Measurements from ENCODE around the gene RPRD1B.
"Not testable (repeated sequence)": the region's sequence is repeated elsewhere in the genome, so short reads cannot be mapped to it uniquely, and the experiment has no call there.

RPRD1B gene

GRCh38 chr20:38009416-38009815 lies 24.1 kb upstream of the RPRD1B start:
- H3K27me3 Mint-ChIP-seq; H3K4me3 Mint-ChIP-seq; ATAC-seq (replicated peaks); H3K4me1 Mint-ChIP-seq (ENCODE audit: low read depth in 2 of 2); H3K9me3 Mint-ChIP-seq; DNase-seq: not testable (repeated sequence)
- Mint-ChIP-seq H3K27ac (peak overlapping the region in 1 of 2 donors; percentile 10), H3K36me3 (ENCODE audit: insufficient read depth) (peaks cover 22% of the 10 kb centered on the region)

- H3K4me1 Mint-ChIP-seq (ENCODE audit: low read depth in 2 of 2): peaks cover 4 to 12% of the 10 kb centered on the region in 2 donors
- DNase-seq (no peak), ATAC-seq (replicated peaks) (no peak)
- H3K27me3 Mint-ChIP-seq: no peaks in the 10 kb centered on the region
- H3K4me3 Mint-ChIP-seq: no peak overlapping the region
- no peak overlapping the region for H3K27ac Mint-ChIP-seq
- peaks cover 33% of the 10 kb centered on the region for H3K36me3 Mint-ChIP-seq (ENCODE audit: insufficient read depth)
- H3K9me3 Mint-ChIP-seq: no peaks in the 10 kb centered on the region
Measured at GRCh38 chr20:38011696-38012095, 21.9 kb upstream of the RPRD1B start.

GRCh38 chr20:38012332-38012731 lies 21.2 kb upstream of the RPRD1B start:
- H3K27me3 Mint-ChIP-seq: no peaks in the 10 kb centered on the region
- ATAC-seq (replicated peaks) (no peak), DNase-seq (no peak)
- H3K36me3 Mint-ChIP-seq (ENCODE audit: insufficient read depth): peaks cover 38% of the 10 kb centered on the region
- H3K27ac Mint-ChIP-seq: no peak overlapping the region
- H3K4me3 Mint-ChIP-seq: no peak overlapping the region
- H3K9me3 Mint-ChIP-seq: no peaks in the 10 kb centered on the region
- peaks cover 7 to 16% of the 10 kb centered on the region in 2 donors for H3K4me1 Mint-ChIP-seq (ENCODE audit: low read depth in 2 of 2)

- peak overlapping the region in 1 of 2 donors; percentile 66 for H3K27ac Mint-ChIP-seq
- H3K9me3 Mint-ChIP-seq: peaks cover 0 to 6% of the 10 kb centered on the region in 2 donors
- peaks cover 52% of the 10 kb centered on the region for H3K36me3 Mint-ChIP-seq (ENCODE audit: insufficient read depth)
- no peaks in the 10 kb centered on the region for H3K27me3 Mint-ChIP-seq
- no peak overlapping the region for H3K4me3 Mint-ChIP-seq
- DNase-seq (no peak), ATAC-seq (replicated peaks) (no peak)
- H3K4me1 Mint-ChIP-seq (ENCODE audit: low read depth in 2 of 2): peaks cover 7 to 16% of the 10 kb centered on the region in 2 donors
Measured at GRCh38 chr20:38013887-38014286, 19.7 kb upstream of the RPRD1B start.

- H3K9me3 Mint-ChIP-seq: peaks cover 0 to 6% of the 10 kb centered on the region in 2 donors
- peaks cover 40% of the 10 kb centered on the region for H3K36me3 Mint-ChIP-seq (ENCODE audit: insufficient read depth)
- DNase-seq: no peak
- peaks cover 16 to 34% of the 10 kb centered on the region in 2 donors for H3K4me1 Mint-ChIP-seq (ENCODE audit: low read depth in 2 of 2)
- H3K27me3 Mint-ChIP-seq: no peaks in the 10 kb centered on the region
- H3K27ac Mint-ChIP-seq: no peak overlapping the region
- ATAC-seq (replicated peaks): no peak
- no peak overlapping the region for H3K4me3 Mint-ChIP-seq
Measured at GRCh38 chr20:38017959-38018358, 15.6 kb upstream of the RPRD1B start.

GRCh38 chr20:38018385-38018784 lies 15.2 kb upstream of the RPRD1B start:
- peaks cover 0 to 6% of the 10 kb centered on the region in 2 donors for H3K9me3 Mint-ChIP-seq
- peaks cover 39% of the 10 kb centered on the region for H3K36me3 Mint-ChIP-seq (ENCODE audit: insufficient read depth)
- H3K4me1 Mint-ChIP-seq (ENCODE audit: low read depth in 2 of 2): peaks cover 17 to 34% of the 10 kb centered on the region in 2 donors
- DNase-seq: no peak
- ATAC-seq (replicated peaks): no peak
- H3K27ac Mint-ChIP-seq: no peak overlapping the region
- H3K4me3 Mint-ChIP-seq: no peak overlapping the region
- H3K27me3 Mint-ChIP-seq: no peaks in the 10 kb centered on the region

GRCh38 chr20:38021087-38021772 lies 12.3 kb upstream of the RPRD1B start:
- peak overlapping the region in 1 of 2 donors; percentile 1 for H3K27ac Mint-ChIP-seq
- no peaks in the 10 kb centered on the region for H3K27me3 Mint-ChIP-seq
- peaks cover 22 to 28% of the 10 kb centered on the region in 2 donors for H3K4me1 Mint-ChIP-seq (ENCODE audit: low read depth in 2 of 2)
- peaks cover 0 to 6% of the 10 kb centered on the region in 2 donors for H3K9me3 Mint-ChIP-seq
- DNase-seq (no peak), ATAC-seq (replicated peaks) (no peak)
- H3K4me3 Mint-ChIP-seq: no peak overlapping the region
- peaks cover 23% of the 10 kb centered on the region for H3K36me3 Mint-ChIP-seq (ENCODE audit: insufficient read depth)

GRCh38 chr20:38023181-38024001 lies 10.2 kb upstream of the RPRD1B start:
- Mint-ChIP-seq H3K27me3 (no peaks in the 10 kb centered on the region), H3K27ac (no peak overlapping the region), H3K9me3 (peaks cover 0 to 2% of the 10 kb centered on the region in 2 donors), H3K4me1 (ENCODE audit: low read depth in 2 of 2) (peaks cover 19 to 24% of the 10 kb centered on the region in 2 donors), H3K4me3 (no peak overlapping the region), H3K36me3 (ENCODE audit: insufficient read depth) (peaks cover 8% of the 10 kb centered on the region)
- DNase-seq (no peak), ATAC-seq (replicated peaks) (no peak)

- no peak for DNase-seq
- no peaks in the 10 kb centered on the region for H3K36me3 Mint-ChIP-seq (ENCODE audit: insufficient read depth)
- no peak for ATAC-seq (replicated peaks)
- no peak overlapping the region for H3K27ac Mint-ChIP-seq
- H3K4me1 Mint-ChIP-seq (ENCODE audit: low read depth in 2 of 2): peaks cover 24 to 33% of the 10 kb centered on the region in 2 donors
- no peaks in the 10 kb centered on the region for H3K9me3 Mint-ChIP-seq
- H3K4me3 Mint-ChIP-seq: no peak overlapping the region
- no peaks in the 10 kb centered on the region for H3K27me3 Mint-ChIP-seq
Measured at GRCh38 chr20:38024496-38024895, 9.1 kb upstream of the RPRD1B start.

GRCh38 chr20:38029453-38029852 lies 4.1 kb upstream of the RPRD1B start:
- Mint-ChIP-seq H3K27me3 (no peaks in the 10 kb centered on the region), H3K36me3 (ENCODE audit: insufficient read depth) (peaks cover 12% of the 10 kb centered on the region), H3K4me1 (ENCODE audit: low read depth in 2 of 2) (peaks cover 33 to 39% of the 10 kb centered on the region in 2 donors), H3K4me3 (no peak overlapping the region), H3K9me3 (no peaks in the 10 kb centered on the region), H3K27ac (peak overlapping the region in 1 of 2 donors; percentile 57)
- ATAC-seq (replicated peaks) (no peak), DNase-seq (no peak)

- Mint-ChIP-seq H3K4me1 (ENCODE audit: low read depth in 2 of 2) (peaks cover 41 to 50% of the 10 kb centered on the region in 2 donors), H3K4me3 (peak overlapping the region; percentile 93 to 97), H3K36me3 (ENCODE audit: insufficient read depth) (peaks cover 20% of the 10 kb centered on the region), H3K27me3 (no peaks in the 10 kb centered on the region), H3K9me3 (no peaks in the 10 kb centered on the region), H3K27ac (peak overlapping the region; percentile 14 to 99)
- ATAC-seq (replicated peaks) (no peak), DNase-seq (no peak)
Measured at GRCh38 chr20:38031957-38032356, 1.6 kb upstream of the RPRD1B start.

- H3K27me3 Mint-ChIP-seq: no peaks in the 10 kb centered on the region
- no peaks in the 10 kb centered on the region for H3K9me3 Mint-ChIP-seq
- peaks cover 47 to 57% of the 10 kb centered on the region in 2 donors for H3K4me1 Mint-ChIP-seq (ENCODE audit: low read depth in 2 of 2)
- peak overlapping the region; percentile 96 to 99 for H3K27ac Mint-ChIP-seq
- peaks cover 27% of the 10 kb centered on the region for H3K36me3 Mint-ChIP-seq (ENCODE audit: insufficient read depth)
- peak overlapping the region; percentile 93 to 97 for H3K4me3 Mint-ChIP-seq
- DNase-seq: no peak
- peak; percentile 67 for ATAC-seq (replicated peaks)
Measured at GRCh38 chr20:38032585-38033329, 789 bp upstream of the RPRD1B start.

GRCh38 chr20:38034108-38034649 lies 633 bp downstream of the RPRD1B start:
- peak; percentile 4 for ATAC-seq (replicated peaks)

More at GRCh38 chr20:38034108-38034649, 633 bp downstream of the RPRD1B start:
- DNase-seq: no peak
- H3K9me3 Mint-ChIP-seq: no peaks in the 10 kb centered on the region
- peak overlapping the region; percentile 96 to 99 for H3K27ac Mint-ChIP-seq
- H3K4me3 Mint-ChIP-seq: peak overlapping the region; percentile 93 to 97
- H3K36me3 Mint-ChIP-seq (ENCODE audit: insufficient read depth): peaks cover 37% of the 10 kb centered on the region
- H3K4me1 Mint-ChIP-seq (ENCODE audit: low read depth in 2 of 2): peaks cover 44 to 50% of the 10 kb centered on the region in 2 donors
- H3K27me3 Mint-ChIP-seq: no peaks in the 10 kb centered on the region
